ENCODE measurements around the gene MAP3K5. TPM values are rescaled to one million over a fixed set of nuclear protein-coding genes. Genes with fewer than 3 reads are reported as not detected.

The MAP3K5 gene
- total and polyA plus RNA-seq, 4 experiments from 2014 or later = 7.3 to 31.7 (median 28.8) TPM

- H3K9me3 ChIP-seq (ENCODE audit: control insufficient read depth in 1 of 2, low read length in 2 of 2) = no peaks in the 10 kb centered on the region
- DNase-seq = peak in 4 of 5 donors; percentile 9 to 49 (median 32)
- H3K36me3 Mint-ChIP-seq = peaks cover 8 to 9% of the 10 kb centered on the region in 2 donors
- intact Hi-C loops (cut with micrococcal nuclease) = no loop called here
- POLR2A ChIA-PET (ENCODE audit: partially characterized antibody) = interaction anchor here (0.6 to 1.6 kb wide), 7 partner anchors 16 to 738 kb away, joined by 3 to 17 read pairs (median 3); partner anchors contain the start of gene MAP3K5
- H3K27ac ChIP-seq (ENCODE audit: low read depth, low read length) = no peak overlapping the region
- peak overlapping the region in 5 of 8 donors; percentile 12 to 54 (median 39) for H3K4me3 Mint-ChIP-seq
- H3K9me3 Mint-ChIP-seq = peaks cover 0 to 7% (median 0%) of the 10 kb centered on the region in 8 donors
- CTCF ChIA-PET (ENCODE audit: partially characterized antibody) = interaction anchor here (0.7 to 15.8 kb wide), 10 partner anchors 9 to 79 kb away, joined by 3 to 139 read pairs (median 4); partner anchors contain the start of gene MAP3K5
- no peak overlapping the region for H3K4me3 ChIP-seq (ENCODE audit: low read length in 2 of 2)
- H3K4me1 ChIP-seq (ENCODE audit: insufficient read depth, low read length) = peaks cover 37% of the 10 kb centered on the region
- no peaks in the 10 kb centered on the region for H3K27me3 Mint-ChIP-seq
- no peaks in the 10 kb centered on the region for H3K27me3 ChIP-seq (ENCODE audit: insufficient read depth, low read length)
- peak overlapping the region in 4 of 7 donors; percentile 28 to 54 (median 50) for H3K27ac Mint-ChIP-seq
- H3K4me1 Mint-ChIP-seq = peaks cover 37 to 61% (median 45%) of the 10 kb centered on the region in 4 donors
- no peaks in the 10 kb centered on the region for H3K36me3 ChIP-seq (ENCODE audit: insufficient read depth, low read length)
Measured at GRCh38 chr6:136723780-136724179, 68.5 kb downstream of the MAP3K5 start.

GRCh38 chr6:136721467-136721866, 70.8 kb downstream of the MAP3K5 start:
- Mint-ChIP-seq H3K36me3 (peaks cover 9 to 12% of the 10 kb centered on the region in 2 donors), H3K4me3 (no peak overlapping the region), H3K4me1 (peaks cover 41 to 64% (median 53%) of the 10 kb centered on the region in 4 donors), H3K27ac (peak overlapping the region in 2 of 7 donors; percentile 8 to 15), H3K9me3 (peaks cover 0 to 7% (median 0%) of the 10 kb centered on the region in 8 donors), H3K27me3 (no peaks in the 10 kb centered on the region)
- peaks cover 48% of the 10 kb centered on the region for H3K4me1 ChIP-seq (ENCODE audit: insufficient read depth, low read length)
- no peak overlapping the region for H3K27ac ChIP-seq (ENCODE audit: low read depth, low read length)
- CTCF ChIA-PET (ENCODE audit: partially characterized antibody) = interaction anchor here (0.6 to 15.8 kb wide), 6 partner anchors 9 to 160 kb away, joined by 3 to 139 read pairs (median 4); partner anchors contain the start of gene MAP3K5
- intact Hi-C loops (cut with micrococcal nuclease) = loop anchor here (2.0 kb wide), 1 partner anchor 17 kb away; no protein-coding TSS in a partner anchor
- H3K27me3 ChIP-seq (ENCODE audit: insufficient read depth, low read length) = no peaks in the 10 kb centered on the region
- no peaks in the 10 kb centered on the region for H3K9me3 ChIP-seq (ENCODE audit: control insufficient read depth in 1 of 2, low read length in 2 of 2)
- no peak for DNase-seq
- no peak overlapping the region for H3K4me3 ChIP-seq (ENCODE audit: low read length in 2 of 2)
- POLR2A ChIA-PET (ENCODE audit: partially characterized antibody) = interaction anchor here (1.1 to 4.0 kb wide), 2 partner anchors 17 to 71 kb away, joined by 3 to 24 read pairs; partner anchors contain the start of gene MAP3K5
- no peaks in the 10 kb centered on the region for H3K36me3 ChIP-seq (ENCODE audit: insufficient read depth, low read length)

- Mint-ChIP-seq H3K9me3 (peaks cover 0 to 7% (median 0%) of the 10 kb centered on the region in 8 donors), H3K27ac (peak overlapping the region; percentile 26 to 90 (median 66)), H3K27me3 (no peaks in the 10 kb centered on the region), H3K4me3 (peak overlapping the region; percentile 62 to 88 (median 83)), H3K4me1 (peaks cover 44 to 58% (median 53%) of the 10 kb centered on the region in 4 donors), H3K36me3 (peaks cover 13 to 15% of the 10 kb centered on the region in 2 donors)
- POLR2A ChIA-PET (ENCODE audit: partially characterized antibody) = interaction anchor here (0.8 to 4.0 kb wide), 6 partner anchors 8 to 72 kb away, joined by 3 to 24 read pairs (median 4); partner anchors contain the start of gene MAP3K5
- no peak overlapping the region for H3K4me3 ChIP-seq (ENCODE audit: low read length in 2 of 2)
- CTCF ChIA-PET (ENCODE audit: partially characterized antibody) = interaction anchor here (1.1 to 15.8 kb wide), 6 partner anchors 9 to 76 kb away, joined by 3 to 139 read pairs (median 8); partner anchors contain the start of gene MAP3K5
- intact Hi-C loops (cut with micrococcal nuclease) = loop anchor here (2.0 kb wide), 1 partner anchor 19 kb away; no protein-coding TSS in a partner anchor
- H3K27me3 ChIP-seq (ENCODE audit: insufficient read depth, low read length) = no peaks in the 10 kb centered on the region
- peaks cover 52% of the 10 kb centered on the region for H3K4me1 ChIP-seq (ENCODE audit: insufficient read depth, low read length)
- H3K9me3 ChIP-seq (ENCODE audit: control insufficient read depth in 1 of 2, low read length in 2 of 2) = no peaks in the 10 kb centered on the region
- no peaks in the 10 kb centered on the region for H3K36me3 ChIP-seq (ENCODE audit: insufficient read depth, low read length)
- no peak overlapping the region for H3K27ac ChIP-seq (ENCODE audit: low read depth, low read length)
- peak in 2 of 5 donors; percentile 6 to 10 for DNase-seq
Measured at GRCh38 chr6:136720045-136720770, 72.1 kb downstream of the MAP3K5 start.

- Histone ChIP-seq H3K4me1 (ENCODE audit: insufficient read depth, low read length) (peaks cover 47% of the 10 kb centered on the region), H3K4me3 (ENCODE audit: low read length in 2 of 2) (no peak overlapping the region), H3K36me3 (ENCODE audit: insufficient read depth, low read length) (no peaks in the 10 kb centered on the region), H3K9me3 (ENCODE audit: control insufficient read depth in 1 of 2, low read length in 2 of 2) (no peaks in the 10 kb centered on the region), H3K27me3 (ENCODE audit: insufficient read depth, low read length) (no peaks in the 10 kb centered on the region), H3K27ac (ENCODE audit: low read depth, low read length) (no peak overlapping the region)
- POLR2A ChIA-PET (ENCODE audit: partially characterized antibody) = interaction anchor here (0.8 to 4.0 kb wide), 5 partner anchors 9 to 73 kb away, joined by 3 to 24 read pairs (median 4); partner anchors contain the start of gene MAP3K5
- H3K4me3 Mint-ChIP-seq = peak overlapping the region; percentile 1 to 88 (median 83)
- intact Hi-C loops (cut with micrococcal nuclease) = loop anchor here (2.0 kb wide), 1 partner anchor 19 kb away; no protein-coding TSS in a partner anchor
- H3K27ac Mint-ChIP-seq = peak overlapping the region in 6 of 7 donors; percentile 13 to 90 (median 62)
- H3K27me3 Mint-ChIP-seq = no peaks in the 10 kb centered on the region
- H3K9me3 Mint-ChIP-seq = peaks cover 0 to 7% (median 0%) of the 10 kb centered on the region in 8 donors
- peaks cover 13 to 15% of the 10 kb centered on the region in 2 donors for H3K36me3 Mint-ChIP-seq
- DNase-seq = no peak
- peaks cover 39 to 51% (median 48%) of the 10 kb centered on the region in 4 donors for H3K4me1 Mint-ChIP-seq
- CTCF ChIA-PET (ENCODE audit: partially characterized antibody) = interaction anchor here (1.1 to 15.8 kb wide), 6 partner anchors 9 to 75 kb away, joined by 3 to 139 read pairs (median 5); partner anchors contain the start of gene MAP3K5
Measured at GRCh38 chr6:136719280-136720044, 72.8 kb downstream of the MAP3K5 start.

- CTCF ChIA-PET (ENCODE audit: partially characterized antibody) = interaction anchor here (0.6 to 15.8 kb wide), 8 partner anchors 8 to 417 kb away, joined by 3 to 139 read pairs (median 5); partner anchors contain the start of gene MAP3K5
- no peaks in the 10 kb centered on the region for H3K36me3 ChIP-seq (ENCODE audit: insufficient read depth, low read length)
- intact Hi-C loops (cut with micrococcal nuclease) = no loop called here
- no peak for DNase-seq
- no peak overlapping the region for H3K27ac ChIP-seq (ENCODE audit: low read depth, low read length)
- peak overlapping the region in 2 of 7 donors; percentile 36 to 47 for H3K27ac Mint-ChIP-seq
- H3K36me3 Mint-ChIP-seq = peaks cover 15 to 16% of the 10 kb centered on the region in 2 donors
- no peaks in the 10 kb centered on the region for H3K27me3 Mint-ChIP-seq
- no peak overlapping the region for H3K4me3 Mint-ChIP-seq
- no peaks in the 10 kb centered on the region for H3K9me3 ChIP-seq (ENCODE audit: control insufficient read depth in 1 of 2, low read length in 2 of 2)
- POLR2A ChIA-PET (ENCODE audit: partially characterized antibody) = interaction anchor here (2.0 to 2.4 kb wide), 2 partner anchors 46 to 74 kb away, joined by 6 to 10 read pairs; partner anchors contain the start of gene MAP3K5
- H3K27me3 ChIP-seq (ENCODE audit: insufficient read depth, low read length) = no peaks in the 10 kb centered on the region
- peaks cover 37% of the 10 kb centered on the region for H3K4me1 ChIP-seq (ENCODE audit: insufficient read depth, low read length)
- peaks cover 35 to 44% (median 40%) of the 10 kb centered on the region in 4 donors for H3K4me1 Mint-ChIP-seq
- H3K9me3 Mint-ChIP-seq = peaks cover 0 to 7% (median 0%) of the 10 kb centered on the region in 8 donors
- H3K4me3 ChIP-seq (ENCODE audit: low read length in 2 of 2) = no peak overlapping the region
Measured at GRCh38 chr6:136718476-136718875, 73.8 kb downstream of the MAP3K5 start.

- H3K27me3 Mint-ChIP-seq = no peaks in the 10 kb centered on the region
Measured at GRCh38 chr6:136717716-136717990, 74.6 kb downstream of the MAP3K5 start.

More at GRCh38 chr6:136717716-136717990, 74.6 kb downstream of the MAP3K5 start:
- ChIA-PET POLR2A (ENCODE audit: partially characterized antibody) (interaction anchor here (2.0 kb wide), 1 partner anchor 74 kb away, joined by 6 read pairs; the partner anchor contains the start of gene MAP3K5), CTCF (ENCODE audit: partially characterized antibody) (interaction anchor here (0.9 to 15.8 kb wide), 4 partner anchors 23 to 73 kb away, joined by 3 to 139 read pairs (median 14); partner anchors contain the start of gene MAP3K5)
- no peak overlapping the region for H3K4me3 Mint-ChIP-seq
- Histone ChIP-seq H3K4me3 (ENCODE audit: low read length in 2 of 2) (no peak overlapping the region), H3K27me3 (ENCODE audit: insufficient read depth, low read length) (no peaks in the 10 kb centered on the region), H3K36me3 (ENCODE audit: insufficient read depth, low read length) (no peaks in the 10 kb centered on the region), H3K27ac (ENCODE audit: low read depth, low read length) (no peak overlapping the region), H3K4me1 (ENCODE audit: insufficient read depth, low read length) (peaks cover 35% of the 10 kb centered on the region), H3K9me3 (ENCODE audit: control insufficient read depth in 1 of 2, low read length in 2 of 2) (no peaks in the 10 kb centered on the region)
- peaks cover 35 to 46% (median 41%) of the 10 kb centered on the region in 4 donors for H3K4me1 Mint-ChIP-seq
- H3K27ac Mint-ChIP-seq = peak overlapping the region in 2 of 7 donors; percentile 36 to 68
- H3K9me3 Mint-ChIP-seq = peaks cover 0 to 7% (median 0%) of the 10 kb centered on the region in 8 donors
- peaks cover 20 to 22% of the 10 kb centered on the region in 2 donors for H3K36me3 Mint-ChIP-seq
- intact Hi-C loops (cut with micrococcal nuclease) = no loop called here
- no peak for DNase-seq
